C4-2B (cell line): Measurements from ENCODE around the gene PDE4B.

Experiments used
- ZFX ChIP-seq: fragments of 450-650 bp; IDR thresholded peaks from 2 replicates; pipeline ENCODE4 v1.6.1; 2017
- TF ChIP-seq, protein P1 (sequence below): fragments of 450-650 bp; conservative IDR thresholded peaks from 2 replicates; pipeline ENCODE4 v1.5.1; 2017; ENCODE audit warnings: mild to moderate bottlenecking

DNA sequence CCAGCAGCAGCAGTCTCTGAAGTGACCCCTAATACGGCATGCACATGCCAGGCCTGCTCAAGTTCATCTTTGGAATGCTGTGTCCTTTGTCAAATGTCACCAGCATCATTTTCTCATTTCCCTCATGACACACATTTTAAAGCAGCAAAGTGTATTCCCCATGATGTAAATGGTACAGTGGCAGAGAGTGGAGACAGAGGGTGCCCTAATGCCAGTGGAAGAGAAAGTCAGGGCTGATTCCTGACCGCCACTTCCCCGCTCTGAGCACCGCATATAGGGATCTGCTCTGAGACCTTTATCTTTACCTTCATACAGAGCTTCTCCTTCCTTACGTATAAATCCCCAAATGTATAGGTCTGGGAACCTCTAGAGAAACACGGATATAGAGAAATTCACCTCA, 518.9 kb downstream of the PDE4B start:
- TF ChIP-seq, protein P1, sequence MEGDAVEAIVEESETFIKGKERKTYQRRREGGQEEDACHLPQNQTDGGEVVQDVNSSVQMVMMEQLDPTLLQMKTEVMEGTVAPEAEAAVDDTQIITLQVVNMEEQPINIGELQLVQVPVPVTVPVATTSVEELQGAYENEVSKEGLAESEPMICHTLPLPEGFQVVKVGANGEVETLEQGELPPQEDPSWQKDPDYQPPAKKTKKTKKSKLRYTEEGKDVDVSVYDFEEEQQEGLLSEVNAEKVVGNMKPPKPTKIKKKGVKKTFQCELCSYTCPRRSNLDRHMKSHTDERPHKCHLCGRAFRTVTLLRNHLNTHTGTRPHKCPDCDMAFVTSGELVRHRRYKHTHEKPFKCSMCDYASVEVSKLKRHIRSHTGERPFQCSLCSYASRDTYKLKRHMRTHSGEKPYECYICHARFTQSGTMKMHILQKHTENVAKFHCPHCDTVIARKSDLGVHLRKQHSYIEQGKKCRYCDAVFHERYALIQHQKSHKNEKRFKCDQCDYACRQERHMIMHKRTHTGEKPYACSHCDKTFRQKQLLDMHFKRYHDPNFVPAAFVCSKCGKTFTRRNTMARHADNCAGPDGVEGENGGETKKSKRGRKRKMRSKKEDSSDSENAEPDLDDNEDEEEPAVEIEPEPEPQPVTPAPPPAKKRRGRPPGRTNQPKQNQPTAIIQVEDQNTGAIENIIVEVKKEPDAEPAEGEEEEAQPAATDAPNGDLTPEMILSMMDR: no peak
- no peak for TF ChIP-seq ZFX
